PC-3 (cell line): ENCODE data around the gene SRRM2. TPM values are rescaled to one million over a fixed set of nuclear protein-coding genes. Genes with fewer than 3 reads are reported as not detected.

Experiments used
- ATAC-seq: fragments of 200-7000 bp; cut with Tn5 transposase; 2 replicates; pipeline ENCODE4 v1.9.1; 2020; ENCODE audit warnings: mild to moderate bottlenecking, moderate library complexity
- BruUV-seq: library from RNA; stranded (reverse); fragments of 400-500 nt; replicated peaks from 2 replicates; lab custom pipeline; 2021; lab: Mats Ljungman, UMichigan
- CTCF ChIA-PET: fragments of 300-600 bp; sonication (Branson Sonifier 250); formaldehyde crosslinking; loops from one replicate; lab custom pipeline; 2022; ENCODE audit warnings: antibody characterized with exemption; lab: Charles Lee
- POLR2A ChIA-PET: fragments of 300-600 bp; sonication (Branson Sonifier 250); formaldehyde crosslinking; loops from one replicate; lab custom pipeline; 2022; ENCODE audit warnings: antibody characterized with exemption; ENCODE audit not compliant: unreplicated experiment; lab: Charles Lee
- DNase-seq: peaks from one replicate; pipeline ENCODE4 v3.0.0-alpha.2; 2015
- H2AFZ ChIP-seq: fragments of 300-600 bp; sonication (generic); 2 replicates; pipeline ENCODE4 v1.6.0; 2016; ENCODE audit warnings: antibody characterized with exemption, low read length
- H3F3A ChIP-seq: fragments of 300-600 bp; sonication (generic); one replicate; pipeline ENCODE4 v1.6.0; 2017; ENCODE audit warnings: antibody characterized with exemption, low read length, control low read depth, mild to moderate bottlenecking; ENCODE audit not compliant: unreplicated experiment
- H3K27ac ChIP-seq: fragments of 300-600 bp; sonication (generic); 2 replicates; pipeline ENCODE4 v1.5.1; 2016; ENCODE audit warnings: mild to moderate bottlenecking, low read length
- H3K27me3 ChIP-seq: fragments of 300-600 bp; sonication (generic); 2 replicates; pipeline ENCODE4 v1.6.1; 2016; ENCODE audit warnings: low read length, mixed read lengths
- H3K36me3 ChIP-seq: fragments of 300-600 bp; sonication (generic); 2 replicates; pipeline ENCODE4 v1.6.1; 2016; ENCODE audit warnings: low read depth, mixed run types, low read length, mixed read lengths
- H3K4me1 ChIP-seq: fragments of 300-600 bp; sonication (generic); 2 replicates; pipeline ENCODE4 v1.5.1; 2016; ENCODE audit warnings: low read length; ENCODE audit not compliant: insufficient read depth
- H3K4me2 ChIP-seq: fragments of 300-600 bp; sonication (generic); 2 replicates; pipeline ENCODE4 v1.6.0; 2016; ENCODE audit warnings: low read length
- H3K4me3 ChIP-seq: fragments of 300-600 bp; sonication (generic); 2 replicates; pipeline ENCODE4 v1.5.1; 2016; ENCODE audit warnings: mild to moderate bottlenecking, low read length, mixed read lengths
- H3K79me2 ChIP-seq: fragments of 300-600 bp; sonication (generic); 2 replicates; pipeline ENCODE4 v1.6.1; 2017; ENCODE audit warnings: low read length, mixed read lengths
- H3K9ac ChIP-seq: fragments of 300-600 bp; sonication (generic); 2 replicates; pipeline ENCODE4 v1.6.0; 2016; ENCODE audit warnings: mild to moderate bottlenecking, low read length
- H3K9me2 ChIP-seq: fragments of 300-600 bp; sonication (generic); replicated peaks from 2 replicates; pipeline ENCODE4 v1.6.1; 2016; ENCODE audit warnings: mixed run types, low read length, mixed read lengths
- H3K9me3 ChIP-seq: fragments of 300-600 bp; sonication (generic); 2 replicates; pipeline ENCODE4 v1.6.1; 2016; ENCODE audit warnings: low read length, mixed read lengths
- H4K20me1 ChIP-seq: fragments of 300-600 bp; sonication (generic); 2 replicates; pipeline ENCODE4 v1.6.1; 2016; ENCODE audit warnings: low read length, mixed read lengths
- EZH2 ChIP-seq: fragments of 300-600 bp; sonication (generic); IDR thresholded peaks from one replicate; pipeline ENCODE4 v1.6.1; 2017; ENCODE audit warnings: antibody characterized with exemption, mild to moderate bottlenecking, low read length; ENCODE audit not compliant: unreplicated experiment
- EZH2phosphoT487 ChIP-seq: fragments of 300-600 bp; sonication (generic); IDR thresholded peaks from 2 replicates; pipeline ENCODE4 v1.6.1; 2018; ENCODE audit warnings: mild to moderate bottlenecking, antibody characterized with exemption, low read length, borderline replicate concordance
- intact Hi-C: fragments of 100-400 bp; cut with micrococcal nuclease; formaldehyde crosslinking; loops from 2 replicates; pipeline ENCODE4 v1.9.0; 2023
- total RNA-seq: library from RNA; depleted of rRNA; stranded (reverse); fragments of >200 nt; gene quantifications from 2 replicates; pipeline ENCODE4 v1.2.3, GENCODE V29; 2014
- TF ChIP-seq, protein P1 (sequence below): fragments of 300-600 bp; sonication (generic); conservative IDR thresholded peaks from 2 replicates; pipeline ENCODE4 v1.5.1; 2017; ENCODE audit warnings: antibody characterized with exemption, low read depth, mild to moderate bottlenecking, low read length

SRRM2 gene
- total RNA-seq, 1 experiment from 2014 or later: 72.6 TPM

DNA sequence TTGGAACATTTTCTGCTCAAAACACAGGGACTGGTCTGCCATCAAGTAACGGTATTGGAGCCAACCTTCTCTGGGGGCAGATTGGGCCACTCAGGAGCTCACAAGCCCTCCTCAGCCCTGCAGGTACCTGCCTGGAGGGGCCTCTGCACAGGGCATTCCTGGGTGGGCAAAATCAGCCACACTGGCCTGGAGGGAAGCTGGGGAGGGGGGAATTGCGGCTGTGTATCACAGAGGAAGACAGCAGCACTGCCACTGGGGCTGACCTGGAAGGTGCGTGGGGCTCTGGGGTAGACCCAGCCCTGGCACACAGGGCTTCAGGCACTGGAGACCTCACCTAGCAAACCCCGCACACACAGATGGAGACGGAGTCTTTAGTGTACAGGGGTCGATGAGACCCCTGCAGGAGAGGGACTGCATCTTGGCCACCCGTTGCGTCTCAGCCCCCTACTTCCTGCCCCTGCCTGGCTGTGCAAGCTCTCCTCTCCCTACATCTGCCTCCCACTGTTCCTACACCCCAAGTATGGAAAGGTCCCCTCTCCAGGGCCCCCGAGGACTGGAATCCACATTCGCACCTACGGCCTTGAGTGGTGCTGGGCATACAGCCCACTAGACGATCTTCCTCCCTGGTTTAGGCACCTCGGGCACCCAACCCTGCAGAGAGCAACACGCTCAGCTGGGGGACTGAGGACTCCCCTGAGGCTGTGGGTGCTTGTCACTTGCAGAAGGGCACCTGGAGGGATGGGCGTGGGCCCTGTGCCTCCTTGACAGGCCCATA lies 7.1 kb upstream of the SRRM2 start:
- Histone ChIP-seq H3F3A (no peaks in the 10 kb centered on the region), H3K4me2 (no peak overlapping the region), H3K4me1 (no peaks in the 10 kb centered on the region), H3K27me3 (no peaks in the 10 kb centered on the region), H2AFZ (no peak overlapping the region), H3K4me3 (no peak overlapping the region), H3K9me3 (no peaks in the 10 kb centered on the region), H4K20me1 (no peaks in the 10 kb centered on the region), H3K9me2 (no peaks in the 10 kb centered on the region), H3K27ac (no peak overlapping the region), H3K36me3 (no peaks in the 10 kb centered on the region), H3K79me2 (no peaks in the 10 kb centered on the region), H3K9ac (no peak overlapping the region)
- ChIA-PET POLR2A (no interaction called here), CTCF (no interaction called here)
- intact Hi-C loops: no loop called here
- no peak for TF ChIP-seq EZH2phosphoT487
- no peak for DNase-seq
- ATAC-seq: no peak
- no TSS peak for BruUV-seq

DNA sequence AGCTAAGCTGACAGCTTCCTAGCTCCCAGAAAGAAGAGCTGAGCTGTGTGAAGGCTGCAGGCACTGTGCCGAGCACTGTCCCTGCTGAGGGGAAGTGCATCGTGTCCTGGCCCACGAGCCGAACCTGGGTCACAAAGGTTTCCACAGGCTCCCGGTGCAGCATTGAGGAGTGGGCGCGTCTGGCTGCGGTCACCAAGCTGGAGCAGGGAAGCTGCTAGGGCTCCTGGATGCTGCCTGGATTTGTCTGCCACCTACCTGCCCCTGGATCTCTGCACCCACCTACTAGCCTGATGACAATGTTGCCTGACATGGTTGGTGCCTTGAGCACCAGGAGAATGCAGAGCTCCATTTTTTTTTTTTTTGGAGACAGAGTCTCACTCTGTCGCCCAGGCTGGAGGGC lies 6.5 kb upstream of the SRRM2 start:
- Histone ChIP-seq H3K27ac (no peak overlapping the region), H3K4me2 (no peak overlapping the region), H2AFZ (no peak overlapping the region), H3K27me3 (no peaks in the 10 kb centered on the region), H3K9ac (no peak overlapping the region), H3K79me2 (peaks cover 4% of the 10 kb centered on the region; the same call in 1 of the 2 replicates), H3K9me2 (no peaks in the 10 kb centered on the region), H4K20me1 (no peaks in the 10 kb centered on the region), H3K4me3 (no peak overlapping the region), H3F3A (no peaks in the 10 kb centered on the region), H3K4me1 (no peaks in the 10 kb centered on the region), H3K36me3 (no peaks in the 10 kb centered on the region), H3K9me3 (no peaks in the 10 kb centered on the region)
- no TSS peak for BruUV-seq
- DNase-seq: no peak
- intact Hi-C loops: no loop called here
- TF ChIP-seq, protein P1, sequence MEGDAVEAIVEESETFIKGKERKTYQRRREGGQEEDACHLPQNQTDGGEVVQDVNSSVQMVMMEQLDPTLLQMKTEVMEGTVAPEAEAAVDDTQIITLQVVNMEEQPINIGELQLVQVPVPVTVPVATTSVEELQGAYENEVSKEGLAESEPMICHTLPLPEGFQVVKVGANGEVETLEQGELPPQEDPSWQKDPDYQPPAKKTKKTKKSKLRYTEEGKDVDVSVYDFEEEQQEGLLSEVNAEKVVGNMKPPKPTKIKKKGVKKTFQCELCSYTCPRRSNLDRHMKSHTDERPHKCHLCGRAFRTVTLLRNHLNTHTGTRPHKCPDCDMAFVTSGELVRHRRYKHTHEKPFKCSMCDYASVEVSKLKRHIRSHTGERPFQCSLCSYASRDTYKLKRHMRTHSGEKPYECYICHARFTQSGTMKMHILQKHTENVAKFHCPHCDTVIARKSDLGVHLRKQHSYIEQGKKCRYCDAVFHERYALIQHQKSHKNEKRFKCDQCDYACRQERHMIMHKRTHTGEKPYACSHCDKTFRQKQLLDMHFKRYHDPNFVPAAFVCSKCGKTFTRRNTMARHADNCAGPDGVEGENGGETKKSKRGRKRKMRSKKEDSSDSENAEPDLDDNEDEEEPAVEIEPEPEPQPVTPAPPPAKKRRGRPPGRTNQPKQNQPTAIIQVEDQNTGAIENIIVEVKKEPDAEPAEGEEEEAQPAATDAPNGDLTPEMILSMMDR: no peak
- ATAC-seq: no peak
- CTCF ChIA-PET: no interaction called here
- POLR2A ChIA-PET: no interaction called here

DNA sequence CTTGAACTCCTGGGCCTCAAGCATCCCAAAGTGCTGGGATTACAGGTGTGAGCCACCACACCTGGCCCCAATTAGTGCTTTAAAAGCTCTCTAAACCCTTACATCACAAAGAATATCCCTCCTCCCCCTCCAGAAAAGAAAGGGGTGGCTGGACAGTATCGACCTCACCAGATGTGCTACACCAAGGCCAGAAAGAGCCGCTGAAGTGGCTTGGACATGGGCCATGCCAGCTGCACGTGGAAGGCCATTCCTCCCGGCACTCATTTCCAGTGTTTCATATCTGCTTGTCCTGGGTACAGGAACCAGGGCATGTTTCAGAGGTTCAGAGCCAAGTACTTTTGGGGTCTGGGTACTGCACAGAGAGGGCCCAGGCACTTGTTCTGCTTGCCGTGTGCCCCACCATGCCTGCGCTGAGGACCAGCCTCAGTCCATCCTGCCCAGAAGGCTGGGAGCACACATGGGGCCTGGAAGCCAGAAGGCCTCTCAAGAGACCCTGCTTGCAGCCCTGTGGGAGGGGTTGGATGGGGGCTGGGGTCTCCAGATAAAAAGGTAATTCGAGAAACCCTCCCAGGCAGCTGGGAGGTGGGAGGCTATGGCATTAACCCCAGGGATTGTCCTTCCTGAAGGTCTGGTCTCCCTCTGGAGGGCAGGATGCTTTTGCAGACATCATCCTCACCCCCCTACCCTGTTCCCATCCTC lies 3.5 kb upstream of the SRRM2 start:
- no peaks in the 10 kb centered on the region for H3K27me3 ChIP-seq
- ATAC-seq (no peak), DNase-seq (no peak)
- TF ChIP-seq EZH2: no peak
- TF ChIP-seq, protein P1: no peak
- no peak for TF ChIP-seq EZH2phosphoT487
- ChIA-PET CTCF (no interaction called here), POLR2A (no interaction called here)
- peaks cover 24% of the 10 kb centered on the region for H3K79me2 ChIP-seq
- no peak overlapping the region for H3K9ac ChIP-seq
- H3K9me3 ChIP-seq: no peaks in the 10 kb centered on the region
- H3K9me2 ChIP-seq: no peaks in the 10 kb centered on the region
- BruUV-seq: no TSS peak
- no peak overlapping the region for H3K4me3 ChIP-seq
- H3F3A ChIP-seq: no peaks in the 10 kb centered on the region
- peaks cover 9% of the 10 kb centered on the region for H3K4me1 ChIP-seq
- 0 out of 2 replicates have a peak, but pooled peaks cover 3% of the 10 kb centered on the region for H3K36me3 ChIP-seq
- no peak overlapping the region for H2AFZ ChIP-seq
- H3K4me2 ChIP-seq: no peak overlapping the region
- intact Hi-C loops: no loop called here
- H4K20me1 ChIP-seq: peaks cover 9% of the 10 kb centered on the region
- no peak overlapping the region for H3K27ac ChIP-seq
